ENCODE results near the gene ABR.
"Not testable (repeated sequence)": the region's sequence is repeated elsewhere in the genome, so short reads cannot be mapped to it uniquely, and the experiment has no call there.

The ABR gene

GRCh38 chr17:981292-981658 is 198.5 kb downstream of the ABR start:
- no peak for DNase-seq (ENCODE audit: low read depth)

GRCh38 chr17:980406-981291 is 199.1 kb downstream of the ABR start:
- DNase-seq (ENCODE audit: low read depth), result no peak

GRCh38 chr17:979539-980405 is 200.0 kb downstream of the ABR start, which contains the start of gene NXN:
Gene NXN, minus strand, starts transcription at chr17:979776.
- no peak for DNase-seq (ENCODE audit: low read depth)

- no peak for DNase-seq (ENCODE audit: low read depth)
Measured at GRCh38 chr17:979212-979538, 200.6 kb downstream of the ABR start.

- DNase-seq (ENCODE audit: low read depth), result no peak
Measured at GRCh38 chr17:978103-979093, 201.4 kb downstream of the ABR start.

GRCh38 chr17:977166-977565 is 202.6 kb downstream of the ABR start:
- DNase-seq (ENCODE audit: low read depth), result no peak

GRCh38 chr17:976312-976711 is 203.5 kb downstream of the ABR start:
- DNase-seq (ENCODE audit: low read depth), result no peak

- no peak for DNase-seq (ENCODE audit: low read depth)
Measured at GRCh38 chr17:975371-975915, 204.3 kb downstream of the ABR start.

- DNase-seq (ENCODE audit: low read depth), result not testable (repeated sequence)
Measured at GRCh38 chr17:974778-975177, 205.0 kb downstream of the ABR start.

GRCh38 chr17:973053-973452 is 206.7 kb downstream of the ABR start:
- DNase-seq (ENCODE audit: low read depth), result no peak

- DNase-seq (ENCODE audit: low read depth), result not testable (repeated sequence)
Measured at GRCh38 chr17:971861-972260, 207.9 kb downstream of the ABR start.

GRCh38 chr17:970364-970763 is 209.4 kb downstream of the ABR start:
- DNase-seq (ENCODE audit: low read depth), result no peak

- no peak for DNase-seq (ENCODE audit: low read depth)
Measured at GRCh38 chr17:969811-970355, 209.9 kb downstream of the ABR start.

- DNase-seq (ENCODE audit: low read depth), result no peak
Measured at GRCh38 chr17:968812-969730, 210.7 kb downstream of the ABR start.

- no peak for DNase-seq (ENCODE audit: low read depth)
Measured at GRCh38 chr17:967122-967521, 212.7 kb downstream of the ABR start.

- DNase-seq (ENCODE audit: low read depth), result no peak
Measured at GRCh38 chr17:965311-965989, 214.3 kb downstream of the ABR start.

- DNase-seq (ENCODE audit: low read depth), result no peak
Measured at GRCh38 chr17:964876-965275, 214.9 kb downstream of the ABR start.

GRCh38 chr17:962670-963069 is 217.1 kb downstream of the ABR start:
- no peak for DNase-seq (ENCODE audit: low read depth)

GRCh38 chr17:962166-962565 is 217.6 kb downstream of the ABR start:
- no peak for DNase-seq (ENCODE audit: low read depth)

Measured in HS-27A (cell line).